GM12872 (cell line): ENCODE data around the gene PHC3.

Experiments
- CTCF ChIP-seq: IDR thresholded peaks from 3 replicates; pipeline ENCODE4 v1.5.1; 2011; ENCODE audit warnings: low read depth, mild to moderate bottlenecking, low read length, moderate library complexity; ENCODE audit not compliant: insufficient read depth

PHC3 gene

GRCh38 chr3:170095771-170096170, 85.8 kb downstream of the PHC3 start:
- no peak for TF ChIP-seq CTCF

DNA sequence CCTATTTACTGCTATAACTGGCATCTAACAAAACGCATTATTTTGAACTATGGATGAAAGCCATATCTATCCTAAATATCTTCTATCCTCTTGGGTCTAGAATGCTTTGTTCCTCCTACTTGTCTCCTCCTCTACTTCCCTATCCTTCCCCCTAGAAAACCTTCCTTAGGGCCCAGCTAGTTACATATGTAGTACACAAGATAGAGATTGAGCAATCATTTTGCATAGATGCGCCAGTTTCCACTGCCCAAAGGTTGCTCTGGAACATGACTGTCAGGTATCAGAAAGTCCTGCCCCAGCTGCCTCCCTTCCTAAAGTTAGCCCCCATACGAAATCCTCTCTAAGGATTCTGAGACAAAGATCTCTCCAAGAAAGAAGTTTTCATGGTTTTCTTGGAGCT, 88.6 kb downstream of the PHC3 start:
- TF ChIP-seq CTCF, result no peak

GRCh38 chr3:170090601-170090981, 90.9 kb downstream of the PHC3 start:
- TF ChIP-seq CTCF, result no peak

DNA sequence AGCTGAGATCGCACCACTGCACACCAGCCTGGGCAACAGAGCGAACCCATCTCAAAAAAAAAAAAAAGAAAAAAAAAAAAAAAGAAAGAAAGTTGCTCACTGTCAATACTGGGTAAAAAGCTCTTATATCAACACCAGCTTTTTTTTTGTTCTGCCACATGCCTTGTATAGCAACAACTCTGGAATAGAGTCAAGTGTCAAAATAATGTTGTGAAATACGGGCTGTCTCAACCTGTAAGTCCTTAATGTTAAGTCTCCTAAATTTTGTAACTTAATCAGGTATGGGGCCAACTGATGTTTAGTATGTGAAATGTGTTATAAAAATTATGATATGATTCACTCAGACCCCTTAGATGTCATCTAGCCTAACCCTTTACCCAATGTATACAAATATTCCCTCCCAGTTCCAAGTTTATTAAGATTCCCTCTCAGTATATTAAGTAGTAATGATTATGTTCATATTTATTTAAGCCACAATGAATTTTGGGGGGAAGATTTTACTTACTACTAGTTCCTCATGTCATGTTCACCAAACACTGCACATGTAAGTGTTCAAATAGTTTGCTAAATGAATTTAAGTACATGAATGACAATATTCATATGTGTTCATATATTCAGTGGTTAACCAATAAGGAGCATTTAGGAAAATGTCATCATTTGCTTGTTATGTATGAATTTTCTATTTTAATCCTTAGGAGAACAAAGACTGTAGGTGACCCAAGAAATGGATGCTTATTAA, 91.5 kb downstream of the PHC3 start:
- TF ChIP-seq CTCF, result no peak

DNA sequence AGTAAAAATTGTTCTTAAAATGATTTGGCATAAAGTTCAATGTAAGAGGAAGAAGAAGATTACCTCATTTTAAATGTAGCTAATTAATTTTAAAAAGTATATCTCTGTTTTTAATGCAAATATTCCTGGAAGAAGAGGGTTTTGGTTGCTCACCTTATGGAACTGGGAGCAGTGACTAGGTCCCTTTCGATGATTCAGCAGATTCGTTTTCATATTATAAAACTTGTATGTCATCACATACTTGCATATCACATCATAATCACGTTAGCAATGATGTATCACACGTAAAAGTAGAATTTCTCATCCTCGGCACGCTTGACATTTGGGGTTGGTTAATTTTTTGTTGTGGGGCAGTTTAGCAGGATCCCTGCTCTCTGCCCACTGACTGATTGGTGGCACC, 96.1 kb downstream of the PHC3 start:
- TF ChIP-seq CTCF, result no peak

GRCh38 chr3:170083343-170083742, 98.2 kb downstream of the PHC3 start:
- TF ChIP-seq CTCF, result no peak

DNA sequence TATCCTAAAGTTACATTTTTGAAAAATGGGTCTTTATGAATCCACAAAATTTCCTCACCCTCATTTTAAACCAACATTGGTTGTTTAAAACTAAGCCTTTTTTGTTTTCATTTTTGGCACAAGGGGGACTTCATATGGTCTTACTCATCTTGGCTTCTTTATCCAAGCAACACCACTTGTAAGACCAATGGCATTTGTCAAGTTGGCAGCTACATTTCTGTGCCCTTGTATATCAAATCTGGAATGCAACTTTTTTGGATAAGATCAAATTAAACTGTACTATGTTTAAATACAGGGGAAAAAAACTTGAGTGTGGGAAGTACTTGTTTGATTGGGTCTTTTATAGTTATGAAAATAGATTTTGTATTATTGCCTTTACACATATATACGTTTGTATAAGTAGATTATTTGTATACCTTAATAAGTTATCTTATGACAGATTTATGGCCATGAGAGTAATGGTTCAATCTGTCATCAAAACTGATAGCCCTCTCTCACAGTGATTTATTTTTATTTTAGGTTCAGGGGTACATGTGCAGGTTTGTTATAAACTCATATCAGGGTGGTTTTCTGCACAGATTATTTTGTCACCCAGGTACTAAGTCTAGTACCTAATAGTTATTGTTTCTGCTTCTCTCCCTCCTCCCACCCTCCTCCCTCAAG, 100.3 kb downstream of the PHC3 start:
- no peak for TF ChIP-seq CTCF
